GM19463 (cell line): Measurements from ENCODE around the gene ATP6V1F.
A peak's percentile ranks its signal among the peaks of the same experiment; 100 is the strongest.

ENCODE experiments used
- ATAC-seq: cut with Tn5 transposase; IDR thresholded peaks from one replicate; pipeline ENCODE4 v1.9.1; 2021; ENCODE audit warnings: mild to moderate bottlenecking, moderate library complexity; ENCODE audit not compliant: unreplicated experiment

ATP6V1F gene

GRCh38 chr7:128914566-128915151 lies 52.0 kb downstream of the ATP6V1F start:
- peak; percentile 61 for ATAC-seq

DNA sequence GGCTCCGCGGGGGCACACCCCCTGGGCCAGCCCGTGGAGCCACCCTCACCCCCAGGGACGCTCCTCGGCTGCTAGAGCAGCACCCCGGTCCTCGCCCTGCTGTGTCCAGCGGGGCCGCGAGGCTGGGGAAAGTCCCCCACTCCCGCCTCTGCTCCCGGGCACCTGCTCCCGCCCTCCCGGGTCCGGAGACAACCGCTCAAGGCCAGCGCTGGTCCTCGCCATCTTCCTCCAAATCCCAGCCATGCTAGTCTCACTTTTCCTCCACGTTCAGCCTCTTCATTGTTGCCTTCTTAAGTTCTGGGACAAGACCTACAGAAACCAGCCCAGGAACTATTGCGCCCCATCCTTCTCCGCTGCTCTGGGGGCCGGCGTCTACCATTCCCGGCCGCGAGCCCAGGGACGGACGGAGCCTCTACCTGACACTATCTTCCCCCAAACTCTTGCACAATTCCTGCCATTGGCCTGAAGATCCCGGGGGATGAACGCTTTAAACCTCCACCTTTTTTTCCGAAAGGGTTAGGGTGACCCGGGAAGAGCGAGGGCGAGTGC lies 52.7 kb downstream of the ATP6V1F start:
- ATAC-seq = peak; percentile 21
